ENCODE measurements around the gene ZPR1. TPM values are rescaled to one million over a fixed set of nuclear protein-coding genes. Genes with fewer than 3 reads are reported as not detected.

The ZPR1 gene
- total RNA-seq, 4 donors from 2014 or later: 25.4 to 48.7 (median 36.8) TPM

- TF ChIP-seq POLR2AphosphoS5 (IDR thresholded peaks at IDR 0.05): no peak
- H3K4me1 ChIP-seq: peaks cover 13% of the 10 kb centered on the region
- H3K9me3 ChIP-seq: no peaks in the 10 kb centered on the region
- H3K4me3 ChIP-seq: no peak overlapping the region
- H3K36me3 ChIP-seq: no peaks in the 10 kb centered on the region
- no peaks in the 10 kb centered on the region for H3K27me3 ChIP-seq
- no peak for DNase-seq (ENCODE audit: low spot score in 2 of 2)
- H3K27ac ChIP-seq: no peak overlapping the region
- WGBS: 86% methylated on average over 12 of the region's 14 CpGs
Measured at GRCh38 chr11:116833816-116834534, 46.2 kb upstream of the ZPR1 start.

GRCh38 chr11:116833491-116833815 lies 45.6 kb upstream of the ZPR1 start:
- no peaks in the 10 kb centered on the region for H3K36me3 ChIP-seq
- DNase-seq (ENCODE audit: low spot score in 2 of 2): no peak
- TF ChIP-seq EP300 (IDR thresholded peaks at IDR 0.05) (no peak), CTCF (IDR thresholded peaks at IDR 0.05) (no peak), POLR2A (IDR thresholded peaks at IDR 0.05) (no peak), POLR2AphosphoS5 (IDR thresholded peaks at IDR 0.05) (no peak)
- H3K4me1 ChIP-seq: peaks cover 13% of the 10 kb centered on the region
- H3K27ac ChIP-seq: no peak overlapping the region
- WGBS: 93% methylated on average over 10 of the region's 10 CpGs
- no peak overlapping the region for H3K4me3 ChIP-seq
- no peaks in the 10 kb centered on the region for H3K9me3 ChIP-seq
- H3K27me3 ChIP-seq: no peaks in the 10 kb centered on the region

- Histone ChIP-seq H3K36me3 (no peaks in the 10 kb centered on the region), H3K9me3 (no peaks in the 10 kb centered on the region), H3K27me3 (no peaks in the 10 kb centered on the region), H3K4me3 (no peak overlapping the region), H3K27ac (no peak overlapping the region), H3K4me1 (peaks cover 13% of the 10 kb centered on the region)
- no peak for DNase-seq (ENCODE audit: low spot score in 2 of 2)
- TF ChIP-seq EP300 (IDR thresholded peaks at IDR 0.05) (no peak), POLR2A (IDR thresholded peaks at IDR 0.05) (no peak), CTCF (IDR thresholded peaks at IDR 0.05) (no peak), POLR2AphosphoS5 (IDR thresholded peaks at IDR 0.05) (no peak)
- 84% methylated on average over 10 of the region's 13 CpGs for WGBS
Measured at GRCh38 chr11:116832350-116833290, 44.8 kb upstream of the ZPR1 start.

GRCh38 chr11:116831790-116832349 lies 44.0 kb upstream of the ZPR1 start:
- H3K27ac ChIP-seq: no peak overlapping the region
- no peaks in the 10 kb centered on the region for H3K36me3 ChIP-seq
- no peak for DNase-seq (ENCODE audit: low spot score in 2 of 2)
- no peaks in the 10 kb centered on the region for H3K27me3 ChIP-seq
- 83% methylated on average over 3 of the region's 7 CpGs for WGBS
- peaks cover 13% of the 10 kb centered on the region for H3K4me1 ChIP-seq
- H3K4me3 ChIP-seq: no peak overlapping the region
- no peaks in the 10 kb centered on the region for H3K9me3 ChIP-seq
- no peak for TF ChIP-seq POLR2A (IDR thresholded peaks at IDR 0.05)
- TF ChIP-seq CTCF (IDR thresholded peaks at IDR 0.05): no peak
- no peak for TF ChIP-seq EP300 (IDR thresholded peaks at IDR 0.05)
- TF ChIP-seq POLR2AphosphoS5 (IDR thresholded peaks at IDR 0.05): no peak

- 94% methylated on average over 12 of the region's 17 CpGs for WGBS
- Histone ChIP-seq H3K27ac (no peak overlapping the region), H3K36me3 (no peaks in the 10 kb centered on the region), H3K9me3 (no peaks in the 10 kb centered on the region), H3K4me3 (no peak overlapping the region), H3K4me1 (peaks cover 2% of the 10 kb centered on the region), H3K27me3 (no peaks in the 10 kb centered on the region)
- TF ChIP-seq POLR2AphosphoS5 (IDR thresholded peaks at IDR 0.05): no peak
- TF ChIP-seq EP300 (IDR thresholded peaks at IDR 0.05): no peak
- no peak for TF ChIP-seq POLR2A (IDR thresholded peaks at IDR 0.05)
- TF ChIP-seq CTCF (IDR thresholded peaks at IDR 0.05): no peak
- DNase-seq (ENCODE audit: low spot score in 2 of 2): no peak
Measured at GRCh38 chr11:116830184-116830912, 42.5 kb upstream of the ZPR1 start.
